LNCAP (cell line): ENCODE data around the gene PPP1R12B.
A peak's percentile ranks its signal among the peaks of the same experiment; 100 is the strongest.

Source experiments
- CTCF ChIP-seq: fragments of 450-650 bp; IDR thresholded peaks from 2 replicates; pipeline ENCODE4 v1.5.1; 2017; ENCODE audit warnings: mild to moderate bottlenecking

PPP1R12B gene

GRCh38 chr1:202593845-202594244 is 245.3 kb downstream of the PPP1R12B start:
- no peak for TF ChIP-seq CTCF

GRCh38 chr1:202596638-202597037 is 248.1 kb downstream of the PPP1R12B start:
- TF ChIP-seq CTCF: no peak

- TF ChIP-seq CTCF: no peak
Measured at GRCh38 chr1:202597090-202597761, 248.7 kb downstream of the PPP1R12B start.

- peak; percentile 94 for TF ChIP-seq CTCF
Measured at GRCh38 chr1:202599669-202600431, 251.4 kb downstream of the PPP1R12B start.

GRCh38 chr1:202600432-202601041 is 252.0 kb downstream of the PPP1R12B start:
- peak; percentile 45 for TF ChIP-seq CTCF

- no peak for TF ChIP-seq CTCF
Measured at GRCh38 chr1:202603435-202603834, 254.9 kb downstream of the PPP1R12B start.

GRCh38 chr1:202605515-202605914 is 257.0 kb downstream of the PPP1R12B start:
- TF ChIP-seq CTCF: no peak
